KG1 (cell line): ENCODE measurements around the gene GBF1.

Source experiments
- DNase-seq: peaks from one replicate; lab custom pipeline; 2025; lab: John Stamatoyannopoulos, UW

GBF1 gene

DNA sequence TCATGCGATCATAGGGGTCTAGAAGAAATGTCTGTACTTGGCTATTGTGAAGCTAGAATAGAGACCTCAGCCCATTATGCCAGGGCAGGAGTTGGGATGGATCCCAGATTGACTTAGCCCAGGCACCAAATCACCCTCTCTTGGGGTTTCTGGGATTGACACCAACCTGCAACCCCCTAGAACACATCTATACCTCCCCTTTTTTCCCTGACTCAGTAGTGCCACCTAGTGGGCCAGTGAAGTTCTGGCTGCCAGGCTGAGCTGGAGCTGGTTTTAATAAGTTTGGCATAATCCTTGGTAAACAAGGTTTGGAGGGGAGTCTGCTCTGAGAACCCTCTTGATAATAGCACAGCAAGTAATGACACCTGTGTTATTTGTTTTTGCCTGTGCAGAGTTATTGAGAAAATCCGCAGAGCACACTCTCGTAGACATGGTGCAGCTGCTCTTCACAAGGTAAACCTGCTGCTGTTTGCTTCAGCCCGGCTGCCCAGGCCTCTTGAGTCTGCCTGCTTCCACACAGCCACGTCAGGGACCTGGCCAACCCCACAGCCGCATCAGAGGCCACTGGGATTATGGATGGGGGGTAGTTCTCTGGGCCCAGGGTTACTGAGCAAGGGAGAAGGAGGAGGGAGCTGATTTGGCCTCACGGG, 106.9 kb downstream of the GBF1 start:
- no peak for DNase-seq

DNA sequence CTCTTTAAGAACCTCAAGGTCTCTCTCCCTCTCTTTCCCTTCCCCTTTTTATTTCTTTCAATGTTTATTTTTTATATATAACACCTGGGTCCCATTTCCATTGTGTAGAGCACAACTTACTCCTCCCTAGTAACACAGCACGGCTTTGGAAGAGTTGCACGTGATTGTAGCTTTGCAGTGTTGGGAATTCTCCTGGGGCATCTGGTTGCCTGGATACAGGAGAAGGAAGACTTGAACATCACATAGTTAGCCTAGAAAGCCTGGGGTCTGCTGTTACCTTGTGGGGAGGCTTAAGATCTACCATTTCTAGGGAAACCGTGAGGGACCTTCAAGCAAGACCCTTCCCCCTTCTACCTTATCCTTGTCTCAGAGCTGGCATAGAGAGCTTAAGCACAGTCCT, 109.1 kb downstream of the GBF1 start:
- DNase-seq, result no peak

DNA sequence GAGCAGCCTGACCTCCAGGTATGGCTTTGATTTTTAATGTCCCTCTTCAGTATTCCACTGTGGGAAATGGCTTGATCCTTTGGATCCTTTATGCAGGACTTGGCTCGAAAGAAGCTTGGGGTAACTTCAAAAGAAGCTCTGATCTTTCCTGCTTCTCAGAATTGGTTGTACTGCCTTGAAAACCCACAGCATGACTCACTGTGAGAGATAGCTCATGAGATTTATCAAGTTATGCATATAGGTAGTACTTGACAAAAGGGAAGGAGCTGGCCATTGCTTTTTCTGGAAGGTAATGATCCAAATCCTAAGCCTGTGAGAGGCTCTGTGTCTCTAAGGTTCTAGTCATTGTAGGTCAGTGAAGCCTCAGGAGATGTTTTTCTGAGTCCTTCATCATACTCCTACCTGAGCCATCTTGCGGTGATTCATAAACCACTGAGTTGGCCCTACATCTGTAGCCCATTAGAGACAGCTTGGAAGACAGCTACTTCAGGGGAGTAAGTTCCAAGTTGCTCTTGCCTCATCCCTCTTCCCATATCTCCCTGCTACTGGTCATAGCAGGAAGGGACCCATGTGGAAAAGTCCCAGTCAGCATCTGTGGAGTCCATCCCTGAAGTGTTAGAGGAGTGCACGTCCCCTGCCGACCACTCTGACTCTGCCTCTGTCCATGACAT, 113.5 kb downstream of the GBF1 start:
- DNase-seq, result no peak

DNA sequence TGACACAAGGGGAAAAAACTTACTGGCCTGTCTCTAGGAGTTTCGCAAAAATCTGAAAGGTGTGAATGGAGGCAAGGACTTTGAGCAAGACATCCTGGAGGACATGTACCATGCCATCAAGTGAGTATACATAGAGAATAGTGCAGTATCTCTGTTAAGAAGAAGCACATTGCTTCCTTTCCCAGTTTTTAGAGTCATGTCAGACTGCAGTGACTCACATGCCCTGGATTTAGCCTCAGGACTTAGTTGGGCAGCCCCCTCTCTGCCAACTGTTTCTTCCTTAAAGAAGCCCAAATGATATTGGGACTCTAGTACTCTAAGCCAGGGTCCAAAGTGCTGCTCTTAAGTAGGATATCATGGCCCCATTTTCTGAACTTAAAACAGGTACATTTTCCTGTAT, 122.1 kb downstream of the GBF1 start:
- DNase-seq, result no peak

DNA sequence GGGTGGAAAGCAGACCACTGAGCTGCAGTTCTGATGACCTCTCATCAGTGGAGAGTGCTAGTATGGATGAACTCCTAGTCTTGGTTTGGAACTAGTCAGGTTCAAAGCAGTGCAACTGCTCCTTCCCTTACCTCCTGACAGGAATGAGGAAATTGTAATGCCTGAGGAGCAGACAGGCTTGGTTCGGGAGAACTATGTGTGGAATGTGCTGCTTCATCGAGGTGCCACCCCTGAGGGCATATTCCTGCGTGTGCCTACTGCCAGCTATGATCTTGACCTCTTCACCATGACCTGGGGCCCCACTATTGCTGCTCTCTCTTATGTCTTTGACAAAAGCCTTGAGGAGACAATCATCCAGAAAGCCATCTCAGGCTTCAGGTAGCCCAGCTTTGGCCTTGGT, 122.7 kb downstream of the GBF1 start:
- no peak for DNase-seq

DNA sequence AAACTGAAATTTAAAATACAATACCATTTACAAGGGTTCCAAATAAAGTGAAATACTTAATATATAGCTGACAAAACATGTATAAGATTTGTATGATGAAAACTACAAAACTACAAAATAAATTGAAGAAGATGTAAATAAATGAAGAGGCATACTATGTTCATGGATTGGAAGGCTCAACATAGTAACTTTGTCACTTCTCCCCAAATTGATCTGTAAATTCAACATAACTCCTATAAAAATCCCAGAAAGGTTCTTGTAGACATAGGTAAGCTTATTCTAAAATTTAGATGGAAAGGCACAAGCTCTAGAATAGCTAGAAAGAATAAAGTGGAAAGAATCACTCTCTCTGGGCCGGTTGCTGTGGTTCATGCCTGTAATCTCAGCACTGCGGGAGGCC, 126.0 kb downstream of the GBF1 start:
- DNase-seq, result no peak

DNA sequence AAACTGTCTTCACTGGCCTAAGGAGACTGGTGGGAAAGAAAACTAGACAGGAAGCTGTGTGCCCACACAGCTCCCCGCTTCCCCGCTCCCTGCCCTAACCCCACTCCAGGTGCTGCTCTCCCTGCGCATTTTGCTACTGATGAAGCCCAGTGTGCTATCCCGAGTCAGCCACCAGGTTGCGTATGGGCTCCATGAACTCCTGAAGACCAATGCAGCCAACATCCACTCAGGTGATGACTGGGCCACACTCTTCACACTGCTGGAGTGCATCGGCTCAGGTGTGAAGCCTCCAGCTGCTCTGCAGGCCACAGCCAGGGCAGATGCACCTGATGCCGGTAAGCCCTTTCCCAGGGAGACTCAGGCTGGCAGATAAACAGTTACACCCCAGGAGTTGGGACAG, 129.9 kb downstream of the GBF1 start:
- no peak for DNase-seq

DNA sequence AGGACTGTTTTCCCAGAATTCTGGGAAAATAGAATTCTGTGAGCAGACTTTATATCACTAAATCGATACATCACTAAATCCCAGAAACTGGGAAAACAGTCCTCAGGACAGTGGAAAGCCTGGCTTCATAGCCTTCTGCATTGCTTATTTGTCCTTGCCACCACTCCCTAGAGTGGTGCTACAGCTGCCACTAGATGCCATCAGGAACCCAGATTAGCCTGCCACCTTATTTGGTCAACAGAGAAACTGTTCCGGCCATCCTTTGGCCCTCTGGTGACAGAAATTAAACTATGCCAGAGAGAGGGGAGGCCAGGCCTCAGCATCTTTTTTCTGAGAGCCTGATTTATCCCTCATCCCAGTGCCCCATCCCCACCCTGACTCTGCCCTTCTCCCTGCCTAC, 130.5 kb downstream of the GBF1 start:
- DNase-seq, result no peak

DNA sequence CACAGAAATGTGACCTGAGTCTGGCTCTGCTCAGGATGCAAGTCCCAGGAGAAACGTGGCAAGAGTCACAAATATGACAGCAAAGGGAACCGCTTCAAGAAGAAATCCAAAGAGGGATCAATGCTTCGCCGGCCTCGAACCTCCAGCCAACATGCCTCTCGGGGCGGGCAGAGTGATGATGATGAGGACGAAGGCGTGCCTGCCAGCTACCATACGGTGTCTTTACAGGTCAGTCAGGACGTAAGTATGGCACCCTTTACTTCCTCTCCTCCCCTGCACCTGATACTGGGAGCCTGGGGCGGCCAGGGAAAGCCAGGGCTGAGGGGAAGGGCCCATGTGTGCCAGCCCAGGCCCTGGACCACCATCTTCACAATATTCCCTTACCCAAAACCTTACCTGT, 131.6 kb downstream of the GBF1 start:
- DNase-seq, result no peak

DNA sequence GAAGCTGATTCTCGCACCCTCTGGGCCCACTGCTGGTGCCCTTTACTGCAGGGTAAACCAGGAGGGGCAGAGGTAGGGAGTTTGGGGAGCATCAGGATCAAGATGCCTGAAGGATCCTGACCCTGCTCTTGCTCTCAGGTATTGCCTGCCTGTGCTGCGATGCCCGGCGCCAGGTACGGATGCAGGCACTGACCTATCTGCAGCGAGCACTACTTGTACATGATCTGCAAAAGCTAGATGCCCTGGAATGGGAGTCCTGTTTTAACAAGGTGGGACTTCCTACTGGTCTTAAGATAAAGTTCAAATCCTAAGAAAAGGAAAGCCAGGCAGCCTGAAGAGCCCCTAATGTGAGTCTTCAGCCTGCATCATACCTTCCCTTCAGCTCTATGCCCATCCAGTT, 134.1 kb downstream of the GBF1 start:
- DNase-seq, result no peak

DNA sequence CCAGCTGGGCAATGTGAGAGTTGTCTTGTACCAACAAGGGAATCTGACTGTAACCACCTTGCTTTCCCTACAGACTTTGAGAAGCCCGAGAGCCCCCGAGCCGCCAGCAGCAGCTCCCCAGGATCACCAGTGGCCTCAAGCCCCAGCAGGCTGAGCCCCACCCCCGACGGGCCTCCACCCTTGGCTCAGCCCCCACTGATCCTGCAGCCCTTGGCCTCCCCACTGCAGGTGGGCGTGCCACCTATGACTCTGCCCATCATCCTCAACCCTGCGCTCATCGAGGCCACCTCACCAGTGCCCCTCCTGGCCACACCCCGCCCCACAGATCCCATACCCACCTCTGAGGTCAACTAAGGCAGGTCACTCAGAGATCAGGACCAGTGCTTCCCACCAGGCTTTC, 136.7 kb downstream of the GBF1 start:
- DNase-seq, result no peak

DNA sequence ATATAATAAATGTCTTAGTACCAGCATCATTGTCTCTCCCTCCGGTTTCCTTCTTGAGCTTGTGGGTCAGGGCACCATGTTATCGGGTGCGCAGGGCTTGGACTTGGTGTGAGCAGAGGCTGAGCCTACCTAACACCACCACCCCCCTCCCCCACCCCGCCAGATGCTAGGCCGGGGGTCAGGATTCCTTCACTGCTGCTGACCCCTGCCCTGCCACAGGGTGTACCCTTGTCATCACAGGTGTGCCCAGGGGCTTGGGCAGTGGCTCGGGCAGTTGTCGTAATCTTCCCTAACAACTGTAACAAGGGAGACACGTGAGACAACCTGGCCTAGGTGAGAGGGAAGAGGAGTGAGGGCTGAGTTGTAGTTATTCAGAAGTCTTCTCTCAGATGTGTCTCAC, 137.5 kb downstream of the GBF1 start:
- no peak for DNase-seq

DNA sequence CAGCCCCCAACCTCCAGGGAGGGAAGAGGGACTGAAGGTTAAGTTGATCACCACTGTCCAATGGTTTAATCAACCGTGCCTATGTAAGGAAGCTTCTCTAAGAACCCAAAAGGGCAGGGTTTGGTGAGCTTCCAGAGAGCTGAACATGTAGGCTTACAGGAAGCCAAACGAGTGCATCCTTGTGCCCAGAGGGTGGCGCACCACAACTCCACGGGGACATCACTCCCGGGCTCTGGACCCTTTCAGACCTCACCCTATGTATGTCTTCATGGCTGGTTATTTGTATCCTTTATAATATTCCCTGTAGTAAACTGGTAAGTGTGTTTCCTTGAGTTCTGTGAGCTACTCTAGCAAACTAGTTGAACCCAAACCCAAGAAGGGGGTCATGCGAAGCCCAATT, 138.7 kb downstream of the GBF1 start:
- no peak for DNase-seq

DNA sequence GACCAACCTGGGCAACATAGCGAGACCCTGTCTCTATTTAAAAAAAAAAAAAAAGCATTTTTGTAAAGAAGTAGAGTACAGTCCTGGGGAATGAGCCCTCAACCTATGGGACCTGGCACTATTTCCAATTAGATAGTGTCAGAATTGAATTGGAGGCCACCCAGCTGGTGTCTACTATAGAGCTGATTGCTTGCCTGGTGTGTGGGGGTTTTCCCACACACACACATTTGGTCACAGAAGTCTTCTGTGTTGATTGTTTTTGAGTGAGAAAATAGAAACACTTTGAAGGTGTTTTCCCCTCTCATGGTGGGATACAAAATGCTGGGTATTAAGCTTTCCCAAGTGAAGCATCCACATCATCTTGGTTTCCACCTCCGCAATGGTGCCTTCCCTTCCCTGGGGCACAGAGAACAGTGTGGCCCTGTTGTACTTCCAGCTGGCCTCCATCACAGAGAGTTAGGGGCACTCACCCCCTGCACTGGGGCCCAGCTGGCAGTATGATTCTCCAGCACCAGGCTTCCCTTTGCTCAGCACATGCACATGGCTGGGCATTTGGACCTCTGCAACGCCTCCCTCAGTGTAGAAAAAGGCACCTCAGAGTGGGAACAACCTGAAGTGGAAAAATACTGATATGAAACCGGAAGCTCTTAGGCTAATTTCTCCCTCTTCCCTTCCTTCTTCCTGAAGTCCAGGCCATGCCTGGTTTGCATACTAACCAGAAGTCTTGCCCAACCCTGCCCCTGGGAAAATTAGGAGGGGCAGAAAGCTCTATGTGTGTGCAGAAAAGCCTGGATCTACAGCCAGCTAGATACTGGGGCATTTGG, 139.5 kb downstream of the GBF1 start:
- DNase-seq, result no peak

DNA sequence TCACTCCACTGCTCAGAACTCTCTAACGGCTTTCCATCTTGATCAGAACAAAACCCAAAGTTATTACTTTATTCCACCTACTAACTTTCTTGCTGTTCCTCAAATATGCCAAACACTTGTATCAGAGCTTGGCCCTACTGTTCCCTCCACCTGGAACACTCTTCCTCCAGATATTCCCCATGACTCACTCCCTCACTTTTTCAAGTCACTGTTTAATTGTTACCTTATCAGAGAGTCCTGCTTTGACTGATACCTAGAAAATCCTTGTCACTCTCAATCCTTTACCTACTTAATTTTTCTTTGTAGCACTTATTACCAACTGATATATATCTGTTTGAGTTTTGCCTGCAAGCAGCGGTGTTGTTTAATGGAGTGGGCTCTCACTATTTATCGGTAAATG, 144.6 kb downstream of the GBF1 start:
- no peak for DNase-seq

DNA sequence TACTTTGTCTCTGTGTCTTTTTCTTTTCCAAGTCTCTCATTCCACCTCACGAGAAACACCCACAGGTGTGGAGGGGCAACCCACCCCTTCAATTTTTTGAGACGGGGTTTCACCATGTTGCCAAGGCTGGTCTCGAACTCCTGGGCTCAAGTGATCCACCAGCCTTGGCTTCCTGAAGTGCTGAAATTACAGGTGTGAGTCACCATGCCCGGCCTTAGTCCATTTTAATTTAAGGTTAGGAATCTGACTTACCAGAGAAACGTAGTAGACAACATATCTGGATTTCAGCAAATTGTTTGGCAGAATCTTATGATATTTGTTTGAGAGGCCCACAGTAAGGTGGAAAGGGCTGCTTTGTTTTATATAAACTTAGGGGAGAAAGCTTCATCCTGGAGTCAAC, 147.0 kb downstream of the GBF1 start:
- DNase-seq, result no peak

DNA sequence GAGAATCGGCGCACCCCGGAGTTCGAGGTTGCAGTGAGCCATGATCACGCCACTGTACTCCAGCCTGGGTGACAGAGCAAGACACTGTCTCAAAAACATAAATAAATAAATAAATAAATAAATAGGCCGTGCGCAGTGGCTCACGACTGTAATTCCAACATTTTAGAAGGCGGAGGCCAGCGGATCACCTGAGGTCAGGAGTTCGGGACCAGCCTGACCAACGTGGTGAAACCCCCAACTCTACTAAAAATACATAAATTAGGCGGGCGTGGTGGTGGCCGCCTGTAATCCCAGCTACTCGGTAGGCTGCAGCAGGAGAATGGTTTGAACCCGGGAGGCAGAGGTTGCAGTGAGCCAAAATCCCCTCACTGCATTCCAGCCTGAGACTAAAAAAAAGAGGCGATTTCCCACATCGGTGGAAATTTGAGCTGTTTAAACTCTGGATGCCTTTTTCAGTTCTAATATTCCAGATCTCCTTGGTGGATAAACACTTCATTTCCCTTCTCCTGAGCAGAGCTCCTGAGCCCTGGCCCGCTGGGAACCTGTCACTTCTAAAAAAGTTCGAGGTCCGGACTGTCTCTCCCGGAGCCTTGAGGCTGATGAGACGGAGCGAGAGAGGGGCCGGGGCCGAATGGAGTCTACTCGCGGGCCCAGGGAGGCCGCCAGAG, 148.2 kb downstream of the GBF1 start:
- DNase-seq, result peak; percentile 74

DNA sequence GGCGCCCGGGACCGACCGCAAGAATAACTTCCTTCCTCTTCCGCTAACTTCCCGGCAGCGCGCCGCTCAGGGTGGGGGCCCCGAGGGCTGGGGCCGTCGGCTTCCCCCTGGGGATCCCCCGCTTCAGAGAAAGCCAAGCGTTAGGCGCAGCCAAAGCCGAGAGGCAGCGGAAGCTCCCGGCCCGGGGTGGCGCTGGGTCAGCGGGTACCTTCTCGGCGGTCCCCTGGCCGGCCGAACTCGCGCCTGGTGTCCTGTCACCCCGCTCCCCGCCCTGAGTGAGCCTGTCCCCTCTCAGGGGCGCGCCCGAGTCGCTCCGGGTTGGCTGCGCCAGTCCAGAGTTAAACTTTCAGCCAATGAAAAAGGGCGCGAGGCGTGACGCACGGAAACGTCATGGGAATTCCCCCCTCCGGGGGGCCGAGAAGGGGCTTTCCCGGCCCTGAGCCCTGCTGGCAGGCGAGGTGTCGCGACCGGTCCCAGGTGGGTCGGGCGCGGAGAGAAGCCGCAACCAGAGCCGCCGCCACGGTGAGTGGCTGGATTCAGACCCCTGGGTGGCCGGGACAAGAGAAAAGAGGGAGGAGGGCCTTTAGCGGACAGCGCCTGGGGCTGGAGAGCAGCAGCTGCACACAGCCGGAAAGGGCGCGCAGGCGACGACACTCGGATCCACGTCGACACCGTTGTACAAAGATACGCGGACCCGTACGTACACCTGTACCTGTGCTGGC, 148.9 kb downstream of the GBF1 start:
- peak; percentile 87 for DNase-seq

DNA sequence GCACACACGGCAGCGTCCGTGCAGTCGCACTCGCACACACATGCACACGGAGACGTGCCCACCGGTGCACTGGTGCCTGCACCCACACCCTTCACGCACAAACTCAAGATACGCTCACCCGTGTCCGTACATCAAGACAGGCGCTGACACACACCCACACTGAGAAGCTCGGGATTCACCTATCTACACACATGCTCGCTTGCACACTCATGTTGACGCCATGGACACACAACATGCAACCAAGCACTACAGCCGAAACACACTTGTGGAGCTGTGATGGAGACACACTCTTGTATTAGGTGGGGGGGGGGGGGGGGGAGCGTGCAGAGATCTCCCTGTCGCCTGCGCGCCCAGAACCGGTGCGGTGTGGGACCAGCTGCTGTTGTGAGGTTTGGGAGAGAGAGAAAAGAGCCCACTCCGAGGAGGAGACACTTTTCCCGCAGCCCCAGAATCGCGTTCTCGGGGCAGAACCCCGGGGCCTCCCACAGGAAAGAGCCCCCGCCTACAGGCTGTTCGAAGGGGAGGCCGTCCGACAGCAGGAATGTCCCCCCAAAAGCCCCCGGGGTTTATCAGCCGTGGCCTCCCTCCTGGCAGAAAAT, 149.6 kb downstream of the GBF1 start:
- peak; percentile 63 for DNase-seq

DNA sequence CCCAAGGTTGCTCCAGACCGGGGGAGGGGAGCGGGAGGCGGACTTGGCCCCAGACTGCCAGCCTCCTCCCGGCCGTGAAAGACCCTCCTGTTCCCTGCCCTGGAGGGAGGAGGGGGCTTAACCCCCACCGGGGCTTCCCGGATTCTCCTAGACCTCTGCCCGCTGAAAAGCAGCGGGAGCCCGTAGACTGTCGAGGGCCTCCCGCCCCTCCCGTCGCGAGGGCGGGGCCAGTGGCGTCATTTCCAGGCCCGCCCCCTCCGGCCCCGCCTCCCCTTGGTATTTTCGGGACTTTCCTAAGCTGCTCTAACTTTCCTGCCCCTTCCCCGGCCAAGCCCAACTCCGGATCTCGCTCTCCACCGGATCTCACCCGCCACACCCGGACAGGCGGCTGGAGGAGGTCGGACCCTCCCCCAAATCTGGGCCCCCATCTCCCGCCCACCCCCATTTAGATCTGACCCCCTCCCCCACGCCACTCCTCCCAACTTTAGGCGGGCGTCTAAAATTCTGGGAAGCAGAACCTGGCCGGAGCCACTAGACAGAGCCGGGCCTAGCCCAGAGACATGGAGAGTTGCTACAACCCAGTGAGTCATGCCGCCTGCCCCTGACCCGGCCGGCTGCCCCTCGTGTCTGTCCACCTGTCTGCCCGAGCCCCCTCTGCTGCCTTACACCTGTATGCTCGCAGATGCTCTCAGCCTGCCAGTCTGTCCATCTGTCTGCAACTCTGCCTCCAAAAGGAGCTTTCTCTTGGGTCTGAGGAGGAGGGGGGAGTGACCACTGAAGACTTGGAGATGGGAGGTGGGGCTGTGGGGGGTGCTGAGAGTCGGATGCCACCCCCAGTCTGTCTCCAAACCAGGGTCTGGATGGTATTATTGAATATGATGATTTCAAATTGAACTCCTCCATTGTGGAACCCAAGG, 150.3 kb downstream of the GBF1 start, which contains the start of gene NFKB2:
Gene NFKB2 (plus strand): TSS at position 306 of the 917 bp plus-strand sequence. CDS start 255 bp downstream, at position 561.
- DNase-seq, result peak; percentile 15

DNA sequence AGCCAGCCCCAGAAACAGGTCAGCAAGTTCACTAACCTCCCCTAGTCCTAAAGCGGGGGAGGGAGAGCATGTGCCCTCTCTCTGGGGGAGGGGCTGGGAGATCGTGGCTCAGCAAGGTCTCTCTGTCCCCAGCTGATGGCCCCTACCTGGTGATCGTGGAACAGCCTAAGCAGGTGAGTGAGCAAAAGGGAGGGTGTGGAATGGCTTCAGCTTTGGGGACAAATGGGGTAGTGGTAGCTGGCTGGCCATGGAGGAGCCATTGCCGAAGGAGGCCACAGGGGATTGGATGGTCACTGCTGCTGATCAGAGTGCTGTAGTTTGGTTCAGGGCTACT, 151.0 kb downstream of the GBF1 start:
- DNase-seq, result no peak
